Natural killer cell (primary cell): ENCODE data around the gene CCNA2. TPM values are rescaled to one million over a fixed set of nuclear protein-coding genes. Genes with fewer than 3 reads are reported as not detected.

Source experiments
- ATAC-seq, 3 donors: fragments of 150-1000 bp in 2 of 3; fragments of 200-7000 bp in 1 of 3; cut with Tn5 transposase; 1 replicate in 1 of 3; 2 replicates in 2 of 3; pipeline ENCODE4 v1.10.0; 2021; ENCODE audit warnings: mild to moderate bottlenecking in 2 of 3, moderate library complexity in 2 of 3
- DNase-seq, 2 donors: peaks; one replicate each; pipeline versions ENCODE4 v3.0.0 to v3.0.0-alpha.2; 2013 to 2021; ENCODE audit warnings: mixed read lengths in 1 of 2
- H3K27ac ChIP-seq: one replicate; pipeline ENCODE4 v1.5.1; 2013; ENCODE audit warnings: mild to moderate bottlenecking, low read length
- H3K27me3 ChIP-seq: one replicate; pipeline ENCODE4 v1.6.1; 2013; ENCODE audit warnings: low read length; ENCODE audit not compliant: control insufficient read depth, insufficient read depth
- H3K36me3 ChIP-seq: one replicate; pipeline ENCODE4 v1.6.1; 2013; ENCODE audit warnings: low read length; ENCODE audit not compliant: control insufficient read depth, insufficient read depth
- H3K4me1 ChIP-seq: one replicate; pipeline ENCODE4 v1.6.1; 2013; ENCODE audit warnings: low read length; ENCODE audit not compliant: control insufficient read depth, insufficient read depth
- H3K4me3 ChIP-seq: one replicate; pipeline ENCODE4 v1.5.1; 2013; ENCODE audit warnings: low read length
- H3K9me3 ChIP-seq: one replicate; pipeline ENCODE4 v1.6.1; 2013; ENCODE audit warnings: low read length; ENCODE audit not compliant: control insufficient read depth, insufficient read depth
- H3K27ac Mint-ChIP-seq, 2 donors: one replicate each; pipeline ENCODE4 v1.8.0; 2022; ENCODE audit warnings: mild to moderate bottlenecking in 2 of 2, mixed read lengths in 2 of 2, moderate library complexity in 1 of 2
- H3K27me3 Mint-ChIP-seq, 2 donors: one replicate each; pipeline ENCODE4 v1.8.0; 2022; ENCODE audit warnings: low read depth in 2 of 2, mixed read lengths in 2 of 2
- H3K36me3 Mint-ChIP-seq: one replicate; pipeline ENCODE4 v1.8.0; 2022; ENCODE audit warnings: mixed read lengths
- H3K4me1 Mint-ChIP-seq, 2 donors: one replicate each; pipeline ENCODE4 v1.8.0; 2022; ENCODE audit warnings: mixed read lengths in 2 of 2
- H3K4me3 Mint-ChIP-seq: one replicate; pipeline ENCODE4 v1.8.0; 2022; ENCODE audit warnings: mild to moderate bottlenecking, moderate library complexity, mixed read lengths
- H3K9me3 Mint-ChIP-seq, 2 donors: one replicate each; pipeline ENCODE4 v1.8.0; 2022; ENCODE audit warnings: mixed read lengths in 2 of 2
- CTCF ChIP-seq: fragments of 200-600 bp; IDR thresholded peaks from one replicate; pipeline ENCODE4 v1.8.0; 2022; ENCODE audit warnings: antibody characterized with exemption
- whole genome bisulfite sequencing: methylation state at CpG from one replicate; pipeline ENCODE4 v1.1.7; 2013; ENCODE audit warnings: missing lambda C conversion rate; ENCODE audit not compliant: insufficient coverage; 5-methylcytosine and 5-hydroxymethylcytosine counted together
- intact Hi-C: fragments of 100-400 bp; cut with micrococcal nuclease; formaldehyde crosslinking; loops from one replicate; pipeline ENCODE4 v1.14.2; 2022
- total RNA-seq, 4 donors: library from RNA; stranded (reverse); fragments of 120-200 nt in 1 of 4; gene quantifications; one replicate each; pipeline versions ENCODE4 v1.2.3 to v1.2.4, GENCODE V29; 2013 to 2022

The CCNA2 gene
- total RNA-seq, 3 donors from 2014 or later (not counting 1 experiment from before 2014, with no cell fraction given) = 0.50 to 1.6 (median 0.99) TPM

GRCh38 chr4:121786221-121786620, 37.5 kb downstream of the CCNA2 start:
- intact Hi-C loops = no loop called here
- H3K36me3 ChIP-seq = no peaks in the 10 kb centered on the region
- DNase-seq (no peak), ATAC-seq (no peak)
- Mint-ChIP-seq H3K36me3 (no peaks in the 10 kb centered on the region), H3K27ac (no peak overlapping the region), H3K27me3 (peaks cover 37 to 78% of the 10 kb centered on the region in 2 donors), H3K4me3 (no peak overlapping the region), H3K9me3 (no peaks in the 10 kb centered on the region), H3K4me1 (no peaks in the 10 kb centered on the region)
- H3K27ac ChIP-seq = no peak overlapping the region
- no peaks in the 10 kb centered on the region for H3K4me1 ChIP-seq
- WGBS = 90% methylated on average over 1 of the region's 2 CpGs
- peaks cover 12% of the 10 kb centered on the region for H3K27me3 ChIP-seq
- no peak for TF ChIP-seq CTCF
- H3K4me3 ChIP-seq = no peak overlapping the region
- peaks cover 3% of the 10 kb centered on the region for H3K9me3 ChIP-seq

- Mint-ChIP-seq H3K4me3 (no peak overlapping the region), H3K4me1 (no peaks in the 10 kb centered on the region), H3K27ac (no peak overlapping the region), H3K9me3 (no peaks in the 10 kb centered on the region), H3K36me3 (no peaks in the 10 kb centered on the region), H3K27me3 (peaks cover 40 to 74% of the 10 kb centered on the region in 2 donors)
- no peaks in the 10 kb centered on the region for H3K36me3 ChIP-seq
- DNase-seq = no peak
- 94% methylated on average over 4 of the region's 4 CpGs for WGBS
- no peaks in the 10 kb centered on the region for H3K4me1 ChIP-seq
- intact Hi-C loops = no loop called here
- no peak for TF ChIP-seq CTCF
- peaks cover 12% of the 10 kb centered on the region for H3K27me3 ChIP-seq
- no peak overlapping the region for H3K4me3 ChIP-seq
- H3K27ac ChIP-seq = no peak overlapping the region
- no peak for ATAC-seq
- peaks cover 3% of the 10 kb centered on the region for H3K9me3 ChIP-seq
Measured at GRCh38 chr4:121785479-121785878, 38.2 kb downstream of the CCNA2 start.

GRCh38 chr4:121784975-121785374, 38.7 kb downstream of the CCNA2 start:
- Mint-ChIP-seq H3K4me3 (no peak overlapping the region), H3K36me3 (no peaks in the 10 kb centered on the region), H3K9me3 (no peaks in the 10 kb centered on the region), H3K27ac (no peak overlapping the region), H3K27me3 (peaks cover 41 to 75% of the 10 kb centered on the region in 2 donors), H3K4me1 (no peaks in the 10 kb centered on the region)
- intact Hi-C loops = no loop called here
- DNase-seq = no peak
- no peaks in the 10 kb centered on the region for H3K4me1 ChIP-seq
- H3K36me3 ChIP-seq = no peaks in the 10 kb centered on the region
- no peak for ATAC-seq
- 82% methylated on average over 2 of the region's 2 CpGs for WGBS
- H3K27me3 ChIP-seq = peaks cover 12% of the 10 kb centered on the region
- TF ChIP-seq CTCF = no peak
- no peak overlapping the region for H3K27ac ChIP-seq
- H3K4me3 ChIP-seq = no peak overlapping the region
- H3K9me3 ChIP-seq = peaks cover 3% of the 10 kb centered on the region

- no peak overlapping the region for H3K27ac Mint-ChIP-seq
- no peaks in the 10 kb centered on the region for H3K4me1 Mint-ChIP-seq
- Histone ChIP-seq H3K36me3 (no peaks in the 10 kb centered on the region), H3K9me3 (peaks cover 3% of the 10 kb centered on the region), H3K4me3 (no peak overlapping the region), H3K27me3 (peaks cover 12% of the 10 kb centered on the region), H3K4me1 (no peaks in the 10 kb centered on the region), H3K27ac (no peak overlapping the region)
- H3K27me3 Mint-ChIP-seq = peaks cover 42 to 76% of the 10 kb centered on the region in 2 donors
- H3K4me3 Mint-ChIP-seq = no peak overlapping the region
- intact Hi-C loops = no loop called here
- no peak for TF ChIP-seq CTCF
- no peak for ATAC-seq
- WGBS = no CpG with 5 or more reads among the region's 1 CpG
- H3K36me3 Mint-ChIP-seq = no peaks in the 10 kb centered on the region
- H3K9me3 Mint-ChIP-seq = no peaks in the 10 kb centered on the region
- DNase-seq = no peak
Measured at GRCh38 chr4:121784401-121784800, 39.3 kb downstream of the CCNA2 start.
